ENCODE data around the gene GEN1. TPM values are rescaled to one million over a fixed set of nuclear protein-coding genes. Genes with fewer than 3 reads are reported as not detected.
A peak's percentile ranks its signal among the peaks of the same experiment; 100 is the strongest.

GEN1 gene
- total and polyA plus RNA-seq, 2 of the 4 experiments (the other 2 are of a cell fraction) = 7.9 to 8.3 TPM

DNA sequence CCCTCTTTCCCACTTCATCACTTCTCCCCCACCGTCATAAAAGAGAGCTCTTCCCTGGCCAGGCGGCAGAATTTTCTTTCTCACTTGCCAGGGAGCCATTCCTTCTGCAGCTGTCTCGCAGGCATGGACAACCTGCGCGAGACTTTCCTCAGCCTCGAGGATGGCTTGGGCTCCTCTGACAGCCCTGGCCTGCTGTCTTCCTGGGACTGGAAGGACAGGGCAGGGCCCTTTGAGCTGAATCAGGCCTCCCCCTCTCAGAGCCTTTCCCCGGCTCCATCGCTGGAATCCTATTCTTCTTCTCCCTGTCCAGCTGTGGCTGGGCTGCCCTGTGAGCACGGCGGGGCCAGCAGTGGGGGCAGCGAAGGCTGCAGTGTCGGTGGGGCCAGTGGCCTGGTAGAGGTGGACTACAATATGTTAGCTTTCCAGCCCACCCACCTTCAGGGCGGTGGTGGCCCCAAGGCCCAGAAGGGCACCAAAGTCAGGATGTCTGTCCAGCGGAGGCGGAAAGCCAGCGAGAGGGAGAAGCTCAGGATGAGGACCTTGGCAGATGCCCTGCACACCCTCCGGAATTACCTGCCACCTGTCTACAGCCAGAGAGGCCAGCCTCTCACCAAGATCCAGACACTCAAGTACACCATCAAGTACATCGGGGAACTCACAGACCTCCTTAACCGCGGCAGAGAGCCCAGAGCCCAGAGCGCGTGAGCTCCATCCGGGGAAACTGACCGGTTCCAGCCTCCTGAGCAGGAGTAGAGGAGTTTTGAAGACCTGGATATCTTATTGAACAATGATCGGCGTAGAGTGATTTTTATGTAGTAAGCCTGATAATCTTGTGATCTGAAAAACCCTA, 62.7 kb downstream of the GEN1 start, which contains the start of gene MSGN1:
MSGN1 (plus strand) TSS at position 65 of the 850 bp plus-strand sequence; CDS start at position 124, 59 bp downstream.
- Histone ChIP-seq H2AFZ (replicated peaks; ENCODE audit: low read length, poor library complexity) (peak within 1 kb of the TSS; percentile 14), H3K23ac (ENCODE audit: low read depth, low read length) (no peak within 1 kb of the TSS), H3K14ac (replicated peaks; ENCODE audit: low read depth, low read length) (no peak within 1 kb of the TSS), H2AK9ac (replicated peaks; ENCODE audit: low read depth, low read length, poor library complexity) (no peak within 1 kb of the TSS), H2BK20ac (ENCODE audit: low read depth, low read length) (no peak within 1 kb of the TSS), H3K27ac (ENCODE audit: insufficient read depth, low read length) (no peak within 1 kb of the TSS), H4K20me1 (ENCODE audit: insufficient read depth, low read length) (no peaks in the 10 kb centered on the region), H3K4me1 (ENCODE audit: control insufficient read depth, insufficient read depth, low read length) (no peaks in the 10 kb centered on the region), H4K91ac (ENCODE audit: insufficient read depth, low read depth, low read length) (no peak within 1 kb of the TSS), H3K56ac (ENCODE audit: extremely low read depth, insufficient read depth, low read length) (no peak within 1 kb of the TSS), H3K4me2 (ENCODE audit: low read depth, low read length) (no peak within 1 kb of the TSS), H3K27me3 (ENCODE audit: control insufficient read depth, insufficient read depth, low read length) (peaks cover 6% of the 10 kb centered on the region; the same call in 1 of the 2 replicates), H3K4ac (ENCODE audit: low read depth, low read length) (no peak within 1 kb of the TSS), H4K8ac (ENCODE audit: low read depth in 2 of 2, low read length in 2 of 2) (no peak within 1 kb of the TSS), H3K9me3 (ENCODE audit: control insufficient read depth, insufficient read depth, low read length) (no peaks in the 10 kb centered on the region), H3K18ac (ENCODE audit: low read depth, low read length) (peak within 1 kb of the TSS; percentile 59), H3K79me1 (ENCODE audit: low read depth in 1 of 2, low read length in 2 of 2) (no peaks in the 10 kb centered on the region), H3K9me1 (ENCODE audit: insufficient read depth, low read length) (no peaks in the 10 kb centered on the region), H2BK5ac (ENCODE audit: low read depth, low read length, poor library complexity, severe bottlenecking) (no peak within 1 kb of the TSS), H2AK5ac (ENCODE audit: low read depth, low read length) (no peak within 1 kb of the TSS), H3K9ac (ENCODE audit: low read depth, low read length) (no peak within 1 kb of the TSS), H4K5ac (ENCODE audit: low read depth, low read length) (peak within 1 kb of the TSS; percentile 43; the same call in 1 of the 2 replicates), H2BK15ac (ENCODE audit: low read depth, low read length) (no peak within 1 kb of the TSS), H3K36me3 (ENCODE audit: control insufficient read depth, insufficient read depth, low read length) (no peaks in the 10 kb centered on the region), H3K4me3 (ENCODE audit: insufficient read depth, low read depth, low read length) (no peak within 1 kb of the TSS), H2BK120ac (ENCODE audit: low read depth, low read length) (no peak within 1 kb of the TSS; the same call in 1 of the 2 replicates)
- BruUV-seq (replicated peaks) = no TSS peak
- POLR2A ChIA-PET (ENCODE audit: unreplicated experiment) = no interaction called here
- 61% methylated on average over 6 of the region's 26 CpGs; no CpG with 5 or more reads in 1 of the 2 experiments for WGBS, 2 experiments (ENCODE audit: extremely low coverage in 2 of 2, insufficient read length in 1 of 2)
- ATAC-seq (ENCODE audit: low read depth) = no peak
- in situ Hi-C loops (cut with MboI; ENCODE audit: low sequenced_read_pairs) = no loop called here
- no peak for TF ChIP-seq MAZ (IDR thresholded peaks at IDR 0.05; ENCODE audit: borderline replicate concordance, low read depth, low read length)
- dilution Hi-C loops (cut with HindIII; ENCODE audit: low sequenced_read_pairs, unreplicated experiment) = no loop called here
- DNase-seq = no peak
- CTCF ChIA-PET = interaction anchor here (0.6 kb wide), 1 partner anchor 11 kb away, joined by 5 read pairs; no protein-coding TSS in a partner anchor
- intact Hi-C loops (cut with micrococcal nuclease) = no loop called here
